NCI-H510A treated with DMSO at 0.1 percent for 48 hours (cell line): ENCODE results near the gene TTC36.
"Not testable (repeated sequence)": the region's sequence is repeated elsewhere in the genome, so short reads cannot be mapped to it uniquely, and the experiment has no call there.

Source experiments
- DNase-seq: peaks from one replicate; lab custom pipeline; 2025; lab: John Stamatoyannopoulos, UW

The TTC36 gene

DNA sequence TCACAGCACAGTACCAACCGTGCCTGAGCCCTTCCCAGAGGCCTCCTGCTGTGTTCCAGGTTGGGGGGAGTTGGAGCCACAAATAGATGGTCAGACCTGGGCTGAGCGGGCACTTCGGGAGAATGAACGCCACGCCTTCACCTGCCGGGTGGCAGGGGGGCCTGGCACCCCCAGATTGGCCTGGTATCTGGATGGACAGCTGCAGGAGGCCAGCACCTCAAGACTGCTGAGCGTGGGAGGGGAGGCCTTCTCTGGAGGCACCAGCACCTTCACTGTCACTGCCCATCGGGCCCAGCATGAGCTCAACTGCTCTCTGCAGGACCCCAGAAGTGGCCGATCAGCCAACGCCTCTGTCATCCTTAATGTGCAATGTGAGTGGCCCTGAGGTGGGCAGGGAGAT, 4.8 kb downstream of the TTC36 start:
- DNase-seq: no peak

DNA sequence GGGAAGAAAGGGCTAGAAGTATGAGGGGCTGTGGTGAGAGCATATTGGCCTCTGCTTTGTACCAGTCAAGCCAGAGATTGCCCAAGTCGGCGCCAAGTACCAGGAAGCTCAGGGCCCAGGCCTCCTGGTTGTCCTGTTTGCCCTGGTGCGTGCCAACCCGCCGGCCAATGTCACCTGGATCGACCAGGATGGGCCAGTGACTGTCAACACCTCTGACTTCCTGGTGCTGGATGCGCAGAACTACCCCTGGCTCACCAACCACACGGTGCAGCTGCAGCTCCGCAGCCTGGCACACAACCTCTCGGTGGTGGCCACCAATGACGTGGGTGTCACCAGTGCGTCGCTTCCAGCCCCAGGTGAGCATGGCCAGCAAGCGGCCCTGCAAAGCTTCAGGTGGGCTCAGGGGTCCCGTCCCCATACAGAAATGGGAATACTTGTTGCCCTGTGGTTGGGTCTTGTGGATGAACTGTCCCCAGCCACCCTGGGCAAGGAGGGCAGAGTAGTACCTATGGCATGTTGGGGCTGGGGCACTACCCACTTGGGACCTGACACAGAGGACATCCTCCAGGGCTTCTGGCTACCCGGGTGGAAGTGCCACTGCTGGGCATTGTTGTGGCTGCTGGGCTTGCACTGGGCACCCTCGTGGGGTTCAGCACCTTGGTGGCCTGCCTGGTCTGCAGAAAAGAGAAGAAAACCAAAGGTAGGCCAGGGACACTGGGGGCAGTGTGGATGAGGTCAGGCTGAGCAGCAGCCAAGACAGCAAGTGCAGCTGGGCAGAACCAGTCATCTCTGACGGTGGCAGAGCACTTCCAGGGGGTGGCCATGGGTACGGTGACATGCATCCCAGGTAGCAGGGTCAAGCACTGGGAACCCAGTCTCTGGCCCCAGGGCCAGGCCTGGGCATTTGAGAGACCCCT, 5.8 kb downstream of the TTC36 start:
- no peak for DNase-seq

DNA sequence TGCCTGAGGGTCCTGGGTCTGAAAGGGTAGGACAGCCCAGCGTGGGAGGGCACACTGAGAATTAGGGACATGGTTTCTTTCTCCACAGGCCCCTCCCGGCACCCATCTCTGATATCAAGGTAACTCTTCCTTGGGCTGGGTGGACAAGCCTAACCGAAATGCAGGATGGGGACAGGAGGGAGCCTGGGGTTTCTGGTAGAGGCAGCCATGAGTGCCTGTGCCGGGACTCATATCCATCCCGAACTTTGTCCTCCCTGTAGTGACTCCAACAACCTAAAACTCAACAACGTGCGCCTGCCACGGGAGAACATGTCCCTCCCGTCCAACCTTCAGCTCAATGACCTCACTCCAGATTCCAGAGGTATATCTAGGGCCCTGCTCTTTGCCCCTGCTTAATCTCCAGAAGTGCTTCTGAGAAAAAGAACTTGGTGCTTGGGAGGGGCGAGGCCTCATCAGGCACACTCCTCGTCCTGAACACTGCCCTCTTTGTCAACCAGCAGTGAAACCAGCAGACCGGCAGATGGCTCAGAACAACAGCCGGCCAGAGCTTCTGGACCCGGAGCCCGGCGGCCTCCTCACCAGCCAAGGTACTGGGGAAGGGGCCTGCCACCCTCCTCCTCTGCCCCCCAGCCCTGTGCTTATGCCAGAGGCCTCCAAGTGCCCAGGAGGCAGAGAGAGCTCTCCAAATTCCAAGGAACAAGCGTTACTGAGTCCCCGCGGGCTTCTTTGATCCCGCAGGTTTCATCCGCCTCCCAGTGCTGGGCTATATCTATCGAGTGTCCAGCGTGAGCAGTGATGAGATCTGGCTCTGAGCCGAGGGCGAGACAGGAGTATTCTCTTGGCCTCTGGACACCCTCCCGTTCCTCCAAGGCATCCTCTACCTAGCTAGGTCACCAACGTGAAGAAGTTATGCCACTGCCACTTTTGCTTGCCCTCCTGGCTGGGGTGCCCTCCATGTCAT, 6.8 kb downstream of the TTC36 start:
- no peak for DNase-seq

DNA sequence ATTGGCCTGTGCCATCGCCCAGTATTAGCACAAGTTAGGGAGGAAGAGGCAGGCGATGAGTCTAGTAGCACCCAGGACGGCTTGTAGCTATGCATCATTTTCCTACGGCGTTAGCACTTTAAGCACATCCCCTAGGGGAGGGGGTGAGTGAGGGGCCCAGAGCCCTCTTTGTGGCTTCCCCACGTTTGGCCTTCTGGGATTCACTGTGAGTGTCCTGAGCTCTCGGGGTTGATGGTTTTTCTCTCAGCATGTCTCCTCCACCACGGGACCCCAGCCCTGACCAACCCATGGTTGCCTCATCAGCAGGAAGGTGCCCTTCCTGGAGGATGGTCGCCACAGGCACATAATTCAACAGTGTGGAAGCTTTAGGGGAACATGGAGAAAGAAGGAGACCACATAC, 8.0 kb downstream of the TTC36 start:
- no peak for DNase-seq

DNA sequence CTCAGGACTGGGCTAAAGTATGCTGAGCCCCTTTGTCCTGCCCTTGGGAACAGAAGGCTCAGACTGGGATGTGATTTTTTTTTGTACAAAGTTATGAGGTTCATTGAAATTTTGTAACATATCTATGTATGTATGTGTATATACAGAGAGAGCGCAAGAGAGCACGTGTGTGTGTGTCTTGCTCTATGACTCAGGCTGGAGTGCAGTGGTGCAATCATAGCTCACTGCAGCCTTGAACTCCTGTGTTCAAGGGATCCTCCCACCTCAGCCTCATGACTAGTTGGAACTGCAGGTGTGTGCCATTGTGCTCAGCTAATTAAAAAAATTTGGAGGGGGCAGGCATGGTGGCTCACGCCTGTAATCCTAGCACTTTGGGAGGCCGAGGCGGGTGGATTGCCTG, 9.5 kb downstream of the TTC36 start:
- no peak for DNase-seq

DNA sequence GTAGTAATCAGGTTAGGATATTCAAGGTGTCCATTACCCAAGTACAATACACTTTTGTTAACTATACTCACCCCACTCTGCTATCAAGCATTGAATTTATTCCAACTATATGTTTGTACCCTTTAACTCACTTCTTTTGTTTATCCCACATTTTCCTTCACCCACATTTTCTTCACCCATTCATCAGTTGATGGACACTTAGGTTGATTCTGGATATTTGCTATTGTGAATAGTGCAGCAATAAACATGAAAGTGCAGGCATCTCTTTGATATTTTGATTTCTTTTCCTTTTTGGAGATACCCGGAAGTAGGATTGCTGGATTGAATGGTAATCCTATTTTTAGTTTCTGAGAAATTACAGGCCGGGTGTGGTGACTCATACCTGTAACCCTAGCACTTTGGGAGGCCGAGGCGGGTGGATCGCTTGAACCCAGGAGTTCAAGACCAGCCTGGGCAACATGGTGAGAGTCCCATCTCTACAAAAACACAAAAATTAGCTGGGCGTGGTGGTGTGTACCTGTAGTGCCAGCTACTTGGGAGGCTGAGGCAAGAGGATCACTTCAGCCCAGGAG, 10.2 kb downstream of the TTC36 start:
- no peak for DNase-seq

DNA sequence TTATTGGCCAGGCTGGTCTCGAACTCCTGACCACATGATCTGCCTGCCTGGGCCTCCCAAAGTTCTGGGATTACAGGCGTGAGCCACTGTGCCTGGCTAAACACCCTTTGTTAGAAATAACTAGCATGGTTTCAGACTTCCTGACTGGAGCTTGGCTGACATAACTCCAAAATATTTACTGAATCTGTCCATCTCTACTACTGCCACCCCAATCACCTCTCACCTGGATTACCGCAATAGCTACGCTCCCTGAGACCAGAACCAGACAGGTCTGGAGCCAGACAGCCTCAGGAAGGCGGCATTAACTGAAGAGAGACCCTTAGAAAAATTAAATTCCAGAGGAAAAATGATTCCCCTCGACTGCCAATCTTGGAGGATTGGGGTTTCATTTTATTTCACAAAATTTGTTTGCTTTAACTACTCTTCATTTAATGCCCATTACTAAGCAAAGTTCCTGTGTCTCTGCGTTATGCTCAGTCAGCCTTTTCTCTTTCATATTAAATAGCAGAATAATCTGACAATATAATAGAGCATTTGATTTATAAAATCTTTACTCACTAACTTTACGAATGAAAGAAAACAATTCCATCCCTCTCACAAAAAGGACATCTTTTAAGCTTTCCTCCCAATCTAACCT, 16.9 kb downstream of the TTC36 start:
- DNase-seq: no peak

DNA sequence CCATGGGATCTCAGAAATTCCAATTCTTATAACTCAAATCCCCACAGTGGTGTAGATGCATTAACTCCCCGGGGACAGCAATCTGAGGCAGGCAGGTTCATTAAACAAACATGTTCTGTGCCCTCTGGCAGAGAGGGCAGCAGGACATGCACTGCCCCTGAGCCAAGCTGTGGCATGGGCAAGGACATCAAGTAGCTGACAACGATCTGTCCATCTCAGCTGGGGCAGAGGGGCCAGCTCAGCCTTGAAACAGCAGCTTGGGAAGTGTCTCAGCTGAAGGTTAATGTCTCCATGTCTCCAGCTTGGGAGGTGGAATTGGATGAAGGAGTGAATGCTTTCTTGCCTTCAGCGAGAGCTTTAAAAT, 17.4 kb downstream of the TTC36 start:
- DNase-seq: no peak

DNA sequence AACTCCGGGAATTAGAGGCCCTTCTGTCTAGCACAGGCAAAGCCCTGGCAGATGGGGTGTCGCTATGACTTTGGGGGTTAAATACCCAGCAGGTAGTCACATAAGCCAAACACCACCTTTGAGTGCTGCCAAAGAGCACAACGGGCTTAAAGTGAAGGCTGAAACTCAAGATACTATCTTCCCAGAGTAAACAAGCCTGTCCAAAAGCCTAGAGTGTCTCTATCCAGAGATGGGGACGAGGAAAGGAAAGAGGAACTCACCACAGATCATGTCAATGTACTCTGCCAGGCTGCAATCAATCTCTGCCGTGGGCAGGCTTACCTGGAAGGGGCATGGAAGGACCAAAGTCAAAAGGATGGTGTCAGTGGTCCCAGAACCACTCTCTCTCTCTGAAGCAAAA, 18.3 kb downstream of the TTC36 start:
- DNase-seq: no peak

DNA sequence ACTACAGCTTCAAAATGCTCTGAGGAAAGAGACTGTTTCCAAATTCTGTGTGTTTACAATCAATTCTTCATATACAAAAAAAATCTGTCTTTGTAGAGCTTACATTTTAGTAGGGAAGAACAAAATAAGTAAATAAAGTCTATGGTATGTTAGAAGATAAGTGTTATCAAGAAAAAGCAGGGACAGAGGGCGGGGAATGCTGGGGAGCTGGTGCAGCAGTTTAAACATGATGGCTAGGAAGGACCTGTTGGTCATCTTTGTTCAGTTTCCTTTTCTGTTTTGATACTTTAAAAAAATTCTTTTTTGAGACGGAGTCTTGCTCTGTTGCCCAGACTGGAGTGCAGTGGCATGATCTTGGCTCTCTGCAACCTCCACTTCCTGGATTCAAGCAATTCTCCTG, 19.9 kb downstream of the TTC36 start:
- no peak for DNase-seq

DNA sequence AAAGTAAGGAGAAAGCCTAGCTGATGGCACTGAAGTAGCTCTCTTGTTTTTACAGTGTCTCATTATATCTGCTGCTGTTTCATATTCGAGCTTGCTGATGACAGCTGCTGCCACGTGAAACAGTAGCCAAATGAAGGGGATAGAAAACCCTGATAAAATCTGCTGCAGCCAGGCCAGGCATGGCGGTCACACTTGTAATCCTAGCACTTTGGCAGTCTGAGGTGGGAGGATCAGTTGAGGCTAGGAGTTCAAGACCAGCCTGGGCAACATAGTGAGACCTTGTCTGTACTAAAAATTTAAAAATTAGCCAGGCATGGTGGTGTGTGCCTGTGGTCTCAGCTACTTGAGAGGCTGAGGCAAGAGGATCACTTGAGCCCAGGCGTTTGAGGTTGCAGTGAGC, 25.1 kb downstream of the TTC36 start:
- DNase-seq: no peak

DNA sequence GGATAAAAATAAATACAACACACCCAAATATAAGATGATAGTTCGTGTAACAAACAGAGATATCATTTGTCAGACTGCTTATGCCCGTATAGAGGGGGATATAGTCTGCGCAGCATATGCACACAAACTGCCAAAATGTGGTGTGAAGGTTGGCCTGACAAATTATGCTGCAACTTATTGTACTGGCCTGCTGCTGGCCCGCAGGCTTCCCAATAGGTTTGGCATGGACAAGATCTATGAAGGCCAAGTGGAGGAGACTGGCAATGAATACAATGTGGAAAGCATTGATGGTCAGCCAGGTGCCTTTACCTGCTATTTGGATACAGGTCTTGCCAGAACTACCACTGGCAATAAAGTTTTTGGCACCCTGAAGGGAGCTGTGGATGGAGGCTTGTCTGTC, 33.5 kb downstream of the TTC36 start:
- no peak for DNase-seq

DNA sequence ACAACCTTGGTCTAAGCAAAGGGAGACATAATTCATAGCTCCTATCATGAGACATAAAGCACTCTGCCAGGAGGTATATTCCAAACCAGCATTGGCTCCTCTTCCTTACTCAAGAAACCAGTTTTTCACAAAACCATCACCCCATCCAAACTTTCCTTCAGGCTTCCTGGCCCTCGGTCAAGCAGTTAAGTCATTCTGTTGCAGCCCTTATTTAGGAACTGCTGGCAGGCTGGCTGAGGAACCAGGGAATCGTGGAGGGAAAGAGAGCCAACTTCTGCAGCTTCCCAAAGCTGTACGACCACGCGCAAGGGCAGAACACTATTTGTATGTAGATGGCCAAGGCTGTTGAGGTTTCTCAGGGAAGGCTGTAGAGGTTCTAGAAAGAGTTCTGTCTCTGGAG, 37.8 kb downstream of the TTC36 start:
- DNase-seq: no peak

DNA sequence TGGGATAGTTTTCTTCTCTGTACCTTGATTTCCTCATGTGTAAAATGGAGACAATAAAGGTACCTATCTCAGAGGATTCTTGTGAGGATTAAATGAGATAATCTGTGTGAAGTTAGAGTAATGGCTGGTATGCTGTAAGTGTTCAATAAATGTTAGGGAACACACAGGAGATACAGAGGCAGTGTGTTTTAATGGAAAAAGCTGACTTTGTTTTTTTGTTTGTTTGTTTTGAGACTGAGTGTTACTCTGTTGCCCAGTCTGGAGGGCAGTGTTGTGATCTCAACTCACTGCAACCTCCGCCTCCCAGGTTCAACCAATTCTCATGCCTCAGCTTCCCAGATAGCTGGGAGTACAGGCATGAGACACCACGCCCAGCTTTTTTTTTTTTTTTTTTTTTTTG, 42.4 kb downstream of the TTC36 start:
- DNase-seq: no peak

DNA sequence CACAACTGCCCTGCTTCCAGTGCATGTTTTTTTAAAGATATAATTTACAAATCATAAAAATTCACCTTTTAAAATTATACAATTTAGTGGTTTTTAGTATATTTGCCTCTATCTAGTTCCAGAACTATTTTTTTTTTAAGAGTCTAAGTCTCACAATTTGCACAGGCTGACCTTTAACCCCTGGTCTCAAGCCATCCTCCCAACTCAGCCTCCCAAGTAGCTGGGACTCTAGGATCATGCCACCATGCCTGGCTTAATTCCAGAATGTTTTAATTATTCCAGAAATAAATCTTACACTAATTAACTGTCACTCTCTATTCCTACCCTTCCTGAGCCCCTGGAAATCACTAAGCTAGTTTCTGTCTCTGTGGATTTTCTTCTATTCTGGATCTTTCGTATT, 43.5 kb downstream of the TTC36 start:
- no peak for DNase-seq

DNA sequence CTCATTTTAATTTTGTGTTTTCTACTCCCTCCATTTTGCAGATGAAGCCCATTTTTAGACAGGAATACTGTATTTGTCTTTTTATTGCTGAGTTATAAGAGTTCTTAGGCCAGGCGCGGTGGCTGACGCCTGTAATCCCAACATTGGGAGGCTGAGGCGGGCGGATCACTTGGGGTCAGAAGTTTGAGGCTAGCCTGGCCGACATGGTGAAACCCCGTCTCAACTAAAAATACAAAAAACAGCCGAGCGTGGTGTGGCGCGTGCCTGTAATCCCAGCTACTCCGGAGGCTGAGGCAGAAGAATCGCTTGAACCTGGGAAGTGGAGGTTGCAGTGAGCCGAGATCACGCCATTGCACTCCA, 44.4 kb downstream of the TTC36 start:
- not testable (repeated sequence) for DNase-seq

DNA sequence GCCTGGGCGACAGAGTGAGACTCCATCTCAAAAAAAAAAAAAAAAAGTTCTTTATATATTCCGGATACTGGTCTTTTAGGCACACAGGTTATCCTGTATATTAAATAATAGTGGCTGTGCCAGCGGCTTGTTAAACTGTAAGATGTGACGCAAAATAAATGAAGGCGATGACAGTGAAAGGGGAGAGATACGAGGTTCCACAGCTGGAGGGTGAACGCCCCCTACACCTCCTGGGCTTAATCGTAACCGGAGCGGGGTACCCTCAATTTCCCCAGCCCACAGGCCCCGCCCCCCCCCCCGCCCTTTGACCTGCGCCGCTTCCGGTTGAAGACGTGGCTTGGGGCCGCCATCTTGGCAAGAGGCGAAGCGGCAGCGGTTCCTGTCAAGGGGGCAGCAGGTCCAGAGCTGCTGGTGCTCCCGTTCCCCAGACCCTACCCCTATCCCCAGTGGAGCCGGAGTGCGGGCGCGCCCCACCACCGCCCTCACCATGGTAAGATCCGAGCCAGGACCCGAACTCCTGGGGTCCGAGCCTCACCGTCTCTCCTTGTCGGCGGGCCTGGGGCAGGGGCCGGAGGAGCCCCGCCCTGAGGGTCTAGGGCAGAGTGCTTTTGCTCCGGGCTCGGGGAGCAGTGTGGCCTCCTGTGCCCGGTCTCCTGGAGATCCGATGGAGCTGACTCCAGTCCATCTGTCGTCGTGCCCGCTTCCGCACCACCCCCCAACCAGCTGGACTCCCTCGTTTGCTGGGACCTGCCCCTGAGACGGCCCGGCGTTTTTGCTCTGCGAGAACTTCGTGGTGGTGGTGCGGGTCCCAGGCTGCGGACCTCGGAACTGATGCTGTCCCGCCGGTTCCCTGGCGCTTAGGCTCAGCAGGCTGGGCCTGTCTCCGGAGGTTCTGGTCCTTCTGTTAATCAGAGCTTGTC, 45.0 kb downstream of the TTC36 start, which contains the start of gene ARCN1:
Gene ARCN1 (plus strand): TSS at position 349 of the 920 bp plus-strand sequence. CDS start 139 bp downstream, at position 488.
- peak; percentile 56 for DNase-seq

DNA sequence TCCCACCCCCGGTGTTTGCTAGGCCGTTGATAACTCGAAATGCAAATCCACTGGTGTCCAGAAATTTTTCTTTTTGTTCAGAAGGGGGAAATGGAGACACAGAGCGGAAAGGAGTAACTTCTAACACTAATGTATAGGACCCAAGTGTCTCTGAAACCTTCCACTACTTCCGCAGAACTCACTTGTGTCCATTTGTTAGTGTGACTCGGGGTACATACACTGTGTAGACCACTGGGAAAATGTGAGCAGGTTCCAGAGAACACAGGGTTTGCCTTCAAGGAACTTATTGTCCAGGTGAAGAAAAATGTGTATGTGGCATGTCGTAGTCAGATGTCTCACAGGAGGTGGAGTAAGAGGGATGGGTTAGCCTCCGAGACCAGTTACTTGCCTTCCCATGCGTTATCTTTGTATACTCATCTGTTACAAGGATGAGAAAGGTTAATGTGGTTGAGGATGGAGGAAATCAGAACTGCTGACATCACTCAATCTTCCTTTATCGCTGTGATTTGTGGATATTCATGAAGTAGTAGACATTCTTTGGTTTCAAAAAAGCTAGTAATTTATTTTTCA, 45.8 kb downstream of the TTC36 start:
- no peak for DNase-seq

DNA sequence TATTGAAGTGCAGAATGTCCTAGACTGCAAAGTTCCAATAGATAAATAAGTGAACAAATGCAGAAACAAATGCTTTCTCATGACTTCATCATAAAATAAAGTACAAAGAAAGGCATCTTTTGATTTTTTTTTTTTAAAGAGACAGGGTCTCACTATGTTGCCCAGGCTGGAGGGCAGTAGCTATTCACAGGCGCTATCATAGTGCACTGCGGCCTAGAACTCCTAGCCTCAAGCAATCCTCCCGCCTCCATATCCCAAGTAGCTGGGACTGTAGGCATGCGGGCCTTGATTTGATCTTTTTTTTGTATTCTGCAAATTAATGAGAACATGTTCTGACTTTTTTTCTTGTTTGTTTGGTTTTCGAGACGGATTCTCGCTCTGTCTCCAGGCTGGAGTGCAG, 47.4 kb downstream of the TTC36 start:
- no peak for DNase-seq

DNA sequence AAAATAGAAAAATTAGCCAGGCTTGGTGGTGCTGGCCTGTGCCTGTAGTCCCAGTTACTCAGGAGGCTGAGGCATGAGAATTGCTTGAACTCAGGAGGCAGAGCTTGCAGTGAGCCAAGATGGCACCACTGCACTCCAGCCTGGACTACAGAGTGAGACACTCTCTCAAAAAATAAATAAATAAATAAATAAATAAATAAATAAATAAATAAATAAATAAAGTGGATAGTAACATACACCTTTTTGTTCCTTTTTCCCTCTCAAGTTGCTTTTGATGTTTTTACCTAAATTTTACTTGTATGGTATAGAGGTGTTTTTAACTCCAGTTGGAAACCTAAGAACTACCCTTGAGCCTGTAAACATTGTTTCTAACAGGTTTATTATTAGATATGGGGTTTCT, 50.7 kb downstream of the TTC36 start:
- DNase-seq: not testable (repeated sequence)
